Fibroblast of pulmonary artery (primary cell): ENCODE measurements around the gene TUT7.

ENCODE experiments used
- DNase-seq: peaks from one replicate; pipeline ENCODE4 v3.0.0-alpha.2; 2010; ENCODE audit warnings: low read depth
- H3K4me3 ChIP-seq: replicated peaks from 2 replicates; pipeline ENCODE4 v1.5.1; 2011; ENCODE audit warnings: low read depth, mild to moderate bottlenecking, control low read depth, low read length, moderate library complexity
- TF ChIP-seq, protein P1 (sequence below): IDR thresholded peaks from 2 replicates; pipeline ENCODE4 v1.5.1; 2011; ENCODE audit warnings: mild to moderate bottlenecking, control low read depth, low read length, inconsistent platforms; ENCODE audit errors: missing control alignments

TUT7 gene

GRCh38 chr9:86287013-86287412, 67.2 kb downstream of the TUT7 start:
- TF ChIP-seq, protein P1, sequence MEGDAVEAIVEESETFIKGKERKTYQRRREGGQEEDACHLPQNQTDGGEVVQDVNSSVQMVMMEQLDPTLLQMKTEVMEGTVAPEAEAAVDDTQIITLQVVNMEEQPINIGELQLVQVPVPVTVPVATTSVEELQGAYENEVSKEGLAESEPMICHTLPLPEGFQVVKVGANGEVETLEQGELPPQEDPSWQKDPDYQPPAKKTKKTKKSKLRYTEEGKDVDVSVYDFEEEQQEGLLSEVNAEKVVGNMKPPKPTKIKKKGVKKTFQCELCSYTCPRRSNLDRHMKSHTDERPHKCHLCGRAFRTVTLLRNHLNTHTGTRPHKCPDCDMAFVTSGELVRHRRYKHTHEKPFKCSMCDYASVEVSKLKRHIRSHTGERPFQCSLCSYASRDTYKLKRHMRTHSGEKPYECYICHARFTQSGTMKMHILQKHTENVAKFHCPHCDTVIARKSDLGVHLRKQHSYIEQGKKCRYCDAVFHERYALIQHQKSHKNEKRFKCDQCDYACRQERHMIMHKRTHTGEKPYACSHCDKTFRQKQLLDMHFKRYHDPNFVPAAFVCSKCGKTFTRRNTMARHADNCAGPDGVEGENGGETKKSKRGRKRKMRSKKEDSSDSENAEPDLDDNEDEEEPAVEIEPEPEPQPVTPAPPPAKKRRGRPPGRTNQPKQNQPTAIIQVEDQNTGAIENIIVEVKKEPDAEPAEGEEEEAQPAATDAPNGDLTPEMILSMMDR = peak; percentile 45
- DNase-seq = peak; percentile 60
- H3K4me3 ChIP-seq = no peak overlapping the region

GRCh38 chr9:86286278-86286677, 67.9 kb downstream of the TUT7 start:
- no peak for DNase-seq
- no peak overlapping the region for H3K4me3 ChIP-seq
- TF ChIP-seq, protein P1 = no peak

DNA sequence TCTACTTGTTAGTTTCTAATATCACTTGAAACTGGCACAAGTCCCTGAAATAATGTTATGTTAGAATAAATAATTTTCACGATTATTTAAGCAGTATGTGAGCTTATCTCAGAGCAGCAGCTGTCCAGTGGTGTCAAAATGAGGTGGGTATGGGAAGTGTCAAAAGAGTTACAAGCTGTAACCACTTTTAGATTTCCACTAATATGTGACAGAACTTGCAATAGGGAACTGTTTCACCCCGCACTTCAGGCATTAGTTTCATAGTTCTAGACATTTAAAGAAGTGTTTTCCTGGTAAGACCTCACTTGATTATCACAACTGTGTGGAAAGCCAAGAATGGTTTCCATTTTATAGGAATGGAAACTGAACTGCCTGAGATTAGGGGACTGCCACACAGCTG, 68.9 kb downstream of the TUT7 start:
- no peak overlapping the region for H3K4me3 ChIP-seq
- no peak for DNase-seq
- TF ChIP-seq, protein P1 = no peak

DNA sequence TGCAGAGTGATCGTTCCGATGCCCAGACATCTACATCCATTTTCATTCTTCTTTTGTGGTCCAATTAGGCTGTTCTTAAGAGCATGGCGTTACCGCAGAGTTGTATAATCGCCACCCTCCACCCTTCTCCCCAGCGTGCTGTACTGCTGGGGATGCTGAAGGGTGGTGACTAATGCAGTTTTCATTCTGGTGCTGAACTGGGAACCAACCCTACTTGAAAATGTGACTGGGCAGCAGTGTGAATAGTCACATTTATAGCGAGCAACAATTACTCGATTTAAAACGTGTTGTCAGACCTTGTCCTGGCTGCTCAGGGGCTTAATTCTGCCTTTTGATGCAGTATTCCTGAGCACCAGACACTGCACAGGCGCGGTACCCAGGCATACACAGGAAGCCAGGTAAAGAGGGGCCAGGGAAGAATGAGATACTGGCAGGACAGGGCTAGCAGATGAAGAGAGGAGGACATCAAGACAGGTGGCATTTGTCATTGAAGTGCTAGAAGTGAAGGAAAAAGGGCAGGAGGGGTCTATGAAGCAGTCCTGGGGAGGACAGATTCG, 71.2 kb downstream of the TUT7 start:
- TF ChIP-seq, protein P1 = no peak
- peak; percentile 79 for DNase-seq
- H3K4me3 ChIP-seq = peak overlapping the region; percentile 96

DNA sequence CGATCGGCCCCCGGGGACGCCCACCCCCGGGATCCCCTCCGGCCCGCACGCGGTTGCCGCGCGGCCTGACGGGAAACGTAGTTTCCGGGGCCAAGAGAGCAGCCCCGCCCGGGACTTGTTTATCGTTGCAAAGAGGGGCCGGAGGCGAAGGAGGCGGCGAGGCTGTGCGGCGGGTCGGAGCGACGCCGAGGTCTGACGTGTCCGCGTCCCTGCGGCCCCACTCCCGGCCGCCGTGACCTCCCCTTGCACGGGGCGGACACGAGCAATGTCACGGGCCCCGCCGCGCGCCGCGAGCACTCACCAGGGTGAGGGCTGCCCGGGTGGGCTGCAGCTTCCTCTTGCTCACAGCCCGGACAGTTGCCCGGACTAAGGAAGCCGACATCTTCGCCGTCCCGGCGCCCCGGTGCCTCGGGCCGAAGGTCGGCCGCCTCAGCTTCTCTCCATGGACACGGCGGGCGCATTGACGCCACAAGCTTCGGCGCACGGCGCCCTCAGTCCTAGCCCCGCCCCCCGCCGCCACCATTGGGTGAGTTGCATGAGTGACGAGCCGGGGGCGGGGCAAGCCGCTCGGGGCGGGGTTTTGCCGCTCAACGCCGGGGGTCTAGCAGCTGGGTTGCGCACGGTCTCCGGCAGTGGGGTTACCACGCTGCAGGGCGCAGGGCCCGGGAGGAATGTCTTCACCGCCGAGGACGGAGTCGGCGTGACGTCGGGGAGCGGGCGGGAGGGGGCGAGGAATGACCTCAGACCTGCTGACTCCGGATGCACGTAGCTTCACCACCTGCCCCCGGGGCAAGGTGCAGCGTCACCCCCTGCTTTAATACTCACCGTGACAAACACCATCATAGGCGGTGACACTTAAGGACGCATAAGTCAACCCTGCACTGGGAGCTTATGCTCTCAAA, 71.9 kb downstream of the TUT7 start, which contains the start of gene ISCA1:
TSS of gene ISCA1 (minus strand) at position 462 of the 902 bp plus-strand sequence. CDS start at position 382, 80 bp downstream.
- peak; percentile 90 for DNase-seq
- H3K4me3 ChIP-seq = peak within 1 kb of the TSS; percentile 96
- TF ChIP-seq, protein P1 = no peak

DNA sequence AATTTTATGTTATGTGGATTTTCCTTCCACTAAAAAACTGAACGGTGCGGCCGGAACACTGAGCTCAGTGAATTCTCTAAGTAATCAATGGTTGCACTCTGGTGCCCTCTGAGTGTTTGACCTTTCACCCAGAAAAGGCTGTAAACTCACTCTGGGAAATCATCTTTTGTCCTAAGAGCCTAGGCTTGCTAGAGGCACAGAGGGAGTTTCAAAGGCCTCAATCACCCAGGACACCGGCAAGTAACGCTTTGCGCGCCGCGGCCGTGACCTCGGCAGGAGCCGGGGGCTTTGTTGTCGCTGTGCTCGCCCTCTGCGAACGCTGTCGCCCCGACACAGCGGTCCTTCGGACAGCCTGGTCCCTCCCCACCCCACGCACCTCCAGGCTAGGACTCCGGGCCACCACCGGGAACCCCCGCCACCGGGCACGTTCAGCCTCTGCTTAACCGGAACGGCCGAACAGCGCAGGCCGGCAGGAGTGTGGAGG, 72.6 kb downstream of the TUT7 start:
- H3K4me3 ChIP-seq = peak overlapping the region; percentile 96
- TF ChIP-seq, protein P1 = no peak
- DNase-seq = no peak
